PFSK-1 (cell line): ENCODE results near the gene DOP1B.
A peak's percentile ranks its signal among the peaks of the same experiment; 100 is the strongest.

ENCODE experiments used
- FOXP2 ChIP-seq: optimal IDR thresholded peaks from 2 replicates; pipeline ENCODE3; 2011; ENCODE audit warnings: borderline replicate concordance, control low read depth, inconsistent platforms; ENCODE audit not compliant: insufficient read depth; ENCODE audit errors: extremely low read length, extremely low read depth
- POLR2AphosphoS5 ChIP-seq: IDR thresholded peaks from 2 replicates; pipeline ENCODE4 v1.6.1; 2012; ENCODE audit warnings: low read depth, mild to moderate bottlenecking, control low read depth, low read length, moderate library complexity
- REST ChIP-seq, 2 experiments: IDR thresholded peaks; 2 replicates each; pipeline versions ENCODE4 v1.6.1 to v1.8.0; 2011 to 2012; ENCODE audit warnings: low read depth in 2 of 2, low read length in 2 of 2, control low read depth in 1 of 2, inconsistent platforms in 1 of 2, mild to moderate bottlenecking in 1 of 2, moderate library complexity in 1 of 2; ENCODE audit not compliant: insufficient read depth in 1 of 2
- SIN3A ChIP-seq: IDR thresholded peaks from 2 replicates; pipeline ENCODE4 v1.6.1; 2012; ENCODE audit warnings: mild to moderate bottlenecking, low read length, moderate library complexity, borderline replicate concordance; ENCODE audit not compliant: insufficient read depth
- TAF1 ChIP-seq: IDR thresholded peaks from 2 replicates; pipeline ENCODE4 v1.6.1; 2012; ENCODE audit warnings: low read length, control low read depth, borderline replicate concordance; ENCODE audit not compliant: insufficient read depth

The DOP1B gene

GRCh38 chr21:36135391-36136102 lies 21.1 kb upstream of the DOP1B start:
- TF ChIP-seq TAF1 = no peak
- peak; percentile 38 for TF ChIP-seq FOXP2
- no peak for TF ChIP-seq REST (IDR thresholded peaks at IDR 0.05; ENCODE audit: insufficient read depth in 1 of 2, low read depth in 2 of 2, low read length in 2 of 2)

- TF ChIP-seq SIN3A (no peak), REST (IDR thresholded peaks at IDR 0.05; ENCODE audit: insufficient read depth in 1 of 2, low read depth in 2 of 2, low read length in 2 of 2) (no peak), TAF1 (no peak), FOXP2 (peak; percentile 19)
Observed at GRCh38 chr21:36141513-36141925, 15.1 kb upstream of the DOP1B start.

- TF ChIP-seq REST (IDR thresholded peaks at IDR 0.05; ENCODE audit: insufficient read depth in 1 of 2, low read depth in 2 of 2, low read length in 2 of 2) (no peak), POLR2AphosphoS5 (no peak), SIN3A (no peak), FOXP2 (no peak), TAF1 (no peak)
Observed at GRCh38 chr21:36145259-36145658, 11.4 kb upstream of the DOP1B start.

GRCh38 chr21:36147911-36148310 lies 8.7 kb upstream of the DOP1B start:
- TF ChIP-seq FOXP2 (no peak), REST (IDR thresholded peaks at IDR 0.05; ENCODE audit: insufficient read depth in 1 of 2, low read depth in 2 of 2, low read length in 2 of 2) (no peak), SIN3A (no peak), TAF1 (no peak)

- no peak for TF ChIP-seq FOXP2
- no peak for TF ChIP-seq REST (IDR thresholded peaks at IDR 0.05; ENCODE audit: insufficient read depth in 1 of 2, low read depth in 2 of 2, low read length in 2 of 2)
- TF ChIP-seq SIN3A = no peak
- no peak for TF ChIP-seq POLR2AphosphoS5
- TF ChIP-seq TAF1 = no peak
Observed at GRCh38 chr21:36148886-36149285, 7.7 kb upstream of the DOP1B start.
